ENCODE measurements around the gene KASH5. TPM values are rescaled to one million over a fixed set of nuclear protein-coding genes. Genes with fewer than 3 reads are reported as not detected.

Gene KASH5
- total and polyA plus RNA-seq, 2 of the 8 experiments (the other 6 are each of a cell fraction or from before 2014, with no cell fraction given), result 0.05 to 0.19 TPM

GRCh38 chr19:49407482-49408015 lies 19.5 kb downstream of the KASH5 start:
- Histone ChIP-seq H3K4me3 (ENCODE audit: extremely low read depth in 1 of 4, insufficient read depth in 2 of 4, low read depth in 3 of 4, low read length in 4 of 4) (no peak overlapping the region), H2BK120ac (replicated peaks; ENCODE audit: low read depth, low read length) (no peak overlapping the region), H4K20me1 (replicated peaks in 1 of 2; ENCODE audit: control insufficient read depth in 1 of 2, insufficient read depth in 2 of 2, low read length in 2 of 2) (no peaks in the 10 kb centered on the region), H4K91ac (replicated peaks; ENCODE audit: insufficient read length, low read length) (no peak overlapping the region), H3K23ac (ENCODE audit: insufficient read length) (no peak overlapping the region), H3K56ac (replicated peaks; ENCODE audit: insufficient read length, low read depth, low read length) (no peak overlapping the region), H2BK5ac (ENCODE audit: low read depth, low read length) (no peak overlapping the region), H3K4me1 (replicated peaks in 1 of 4; ENCODE audit: control insufficient read depth in 3 of 4, insufficient read depth in 4 of 4, low read length in 3 of 4) (peaks cover 5 to 18% (median 11%) of the 10 kb centered on the region in 4 experiments), H4K8ac (ENCODE audit: extremely low read depth, insufficient read depth, low read length) (no peak overlapping the region), H3K9ac (replicated peaks in 1 of 4; ENCODE audit: extremely low read depth in 1 of 4, low read depth in 3 of 4, low read length in 3 of 4) (no peak overlapping the region), H2AK5ac (ENCODE audit: low read depth, low read length) (no peak overlapping the region), H2BK20ac (ENCODE audit: low read length) (no peak overlapping the region), H4K5ac (ENCODE audit: insufficient read length, low read depth, low read length) (no peak overlapping the region), H3K36me3 (ENCODE audit: control insufficient read depth in 2 of 4, insufficient read depth in 4 of 4, low read length in 3 of 4) (no peaks in the 10 kb centered on the region), H3K79me1 (ENCODE audit: low read depth, low read length) (no peaks in the 10 kb centered on the region), H2BK12ac (ENCODE audit: low read depth, low read length) (no peak overlapping the region), H3K27me3 (replicated peaks in 1 of 4; ENCODE audit: control insufficient read depth in 3 of 4, extremely low read depth in 1 of 4, insufficient read depth in 3 of 4, low read length in 3 of 4) (no peaks in the 10 kb centered on the region), H3K9me3 (ENCODE audit: insufficient read depth in 2 of 2, low read depth in 1 of 2, low read length in 1 of 2) (no peaks in the 10 kb centered on the region), H3K4me2 (ENCODE audit: insufficient read depth in 1 of 2, low read depth in 2 of 2, low read length in 2 of 2) (no peak overlapping the region), H3K18ac (ENCODE audit: extremely low read depth, low read length) (no peak overlapping the region), H2BK15ac (ENCODE audit: low read length) (no peak overlapping the region), H3K79me2 (ENCODE audit: control insufficient read depth in 1 of 2, insufficient read depth in 2 of 2, low read length in 2 of 2) (no peaks in the 10 kb centered on the region), H3K23me2 (ENCODE audit: low read depth, low read length) (no peaks in the 10 kb centered on the region), H3K14ac (ENCODE audit: insufficient read length) (no peak overlapping the region), H3K4ac (replicated peaks; ENCODE audit: insufficient read length, low read depth, low read length) (no peak overlapping the region), H3K27ac (ENCODE audit: low read depth, low read length) (no peak overlapping the region), H2AFZ (ENCODE audit: low read length) (no peak overlapping the region)
- 90% methylated on average over 16 of the region's 16 CpGs; no CpG with 5 or more reads in 1 of the 2 experiments for WGBS, 2 experiments (ENCODE audit: extremely low coverage in 1 of 2, insufficient coverage in 1 of 2, insufficient read length in 1 of 2, insufficient replicate concordance in 2 of 2, low coverage in 1 of 2, low lambda C conversion rate in 2 of 2, missing lambda C conversion rate in 1 of 2)
- ChIA-PET CTCF (ENCODE audit: partially characterized antibody) (interaction anchor here (1.4 to 2.3 kb wide), 5 partner anchors 8 to 27 kb away, joined by 3 to 24 read pairs (median 6); no protein-coding TSS in a partner anchor), POLR2A (ENCODE audit: partially characterized antibody) (interaction anchor here (0.8 to 2.2 kb wide), 3 partner anchors 9 to 15 kb away, joined by 5 to 9 read pairs (median 8); no protein-coding TSS in a partner anchor)
- TF ChIP-seq CHD2 (IDR thresholded peaks at IDR 0.05; ENCODE audit: low read length) (no peak), SAP30 (IDR thresholded peaks at IDR 0.05; ENCODE audit: insufficient read depth, insufficient replicate concordance, low read length) (no peak), BRCA1 (IDR thresholded peaks at IDR 0.05; ENCODE audit: low read depth, low read length) (no peak), BACH1 (IDR thresholded peaks at IDR 0.05; ENCODE audit: low read length) (no peak), HDAC2 (IDR thresholded peaks at IDR 0.05; ENCODE audit: borderline replicate concordance in 1 of 2, low read depth in 2 of 2, low read length in 2 of 2) (no peak), RAD21 (IDR thresholded peaks at IDR 0.05 in 1 of 2, conservative IDR thresholded peaks at IDR 0.05 in 1 of 2; ENCODE audit: low read depth in 2 of 2, low read length in 2 of 2) (no peak)
- FAIRE-seq (no peak), DNase-seq (ENCODE audit: low read depth in 1 of 2, low spot score in 2 of 2) (no peak)
